Activated CD8-positive, alpha-beta T cell treated with anti-CD3 and anti-CD28 coated beads, Interleukin-2, amount 10 ng/mL, durations not matched to agents 7 days and 5 days (primary cell): Measurements from ENCODE around the gene SPEG. TPM values are rescaled to one million over a fixed set of nuclear protein-coding genes. Genes with fewer than 3 reads are reported as not detected.
A peak's percentile ranks its signal among the peaks of the same experiment; 100 is the strongest.

Source experiments
- ATAC-seq: fragments of 150-1000 bp; cut with Tn5 transposase; one replicate; pipeline ENCODE4 v1.10.0; 2021; ENCODE audit warnings: moderate library complexity
- CTCF ChIA-PET: fragments of 350-600 bp; sonication (Branson Sonifier 250); formaldehyde crosslinking; loops from one replicate; lab custom pipeline; 2021; ENCODE audit warnings: antibody characterized with exemption; lab: Charles Lee
- POLR2A ChIA-PET: fragments of 350-600 bp; sonication (Branson Sonifier 250); formaldehyde crosslinking; loops from one replicate; lab custom pipeline; 2021; ENCODE audit warnings: antibody characterized with exemption; lab: Charles Lee
- DNase-seq: peaks from one replicate; pipeline ENCODE4 v3.0.0-alpha.2; 2020
- H3K27ac Mint-ChIP-seq: one replicate; pipeline ENCODE4 v1.8.0; 2021; ENCODE audit warnings: mild to moderate bottlenecking, mixed read lengths
- H3K27me3 Mint-ChIP-seq: one replicate; pipeline ENCODE4 v1.8.0; 2021; ENCODE audit warnings: low read depth, mixed read lengths
- H3K36me3 Mint-ChIP-seq: one replicate; pipeline ENCODE4 v1.8.0; 2021; ENCODE audit warnings: low read depth, mixed read lengths
- H3K4me1 Mint-ChIP-seq: one replicate; pipeline ENCODE4 v1.8.0; 2021; ENCODE audit warnings: low read depth, mixed read lengths
- H3K4me3 Mint-ChIP-seq: one replicate; pipeline ENCODE4 v1.8.0; 2021; ENCODE audit warnings: mild to moderate bottlenecking, mixed read lengths
- H3K9me3 Mint-ChIP-seq: one replicate; pipeline ENCODE4 v1.8.0; 2022; ENCODE audit warnings: mixed read lengths; ENCODE audit not compliant: insufficient read depth
- total RNA-seq, 2 experiments: library from RNA; stranded (reverse); gene quantifications; one replicate each; pipeline ENCODE4 v1.2.3, GENCODE V29; 2021

The SPEG gene
- total RNA-seq, 2 experiments from 2014 or later: 10.8 to 11.6 TPM

DNA sequence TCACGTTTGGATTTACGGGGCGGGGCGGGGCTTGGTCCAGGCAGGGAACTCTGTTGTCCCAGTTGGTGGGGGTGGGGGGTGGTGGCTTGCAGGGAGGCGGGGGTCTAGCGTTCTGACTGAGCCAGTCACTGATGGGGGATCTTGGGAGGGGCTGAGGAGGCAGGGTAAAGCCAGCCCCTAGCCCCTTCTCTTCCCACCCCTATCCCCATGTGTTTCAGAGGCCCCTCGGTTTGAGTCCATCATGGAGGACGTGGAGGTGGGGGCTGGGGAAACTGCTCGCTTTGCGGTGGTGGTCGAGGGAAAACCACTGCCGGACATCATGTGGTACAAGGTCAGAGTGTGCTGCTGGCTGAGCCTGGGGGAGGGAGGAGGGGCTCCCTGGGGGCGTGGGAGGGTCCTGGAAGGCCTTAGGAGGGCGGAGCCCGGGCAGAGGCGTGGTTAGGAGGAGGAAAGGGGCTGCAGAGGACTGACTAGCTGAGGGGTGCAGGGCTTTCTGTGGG, 42.1 kb downstream of the SPEG start:
- POLR2A ChIA-PET: interaction anchor here (0.8 kb wide), 1 partner anchor 21 kb away, joined by 4 read pairs; no protein-coding TSS in a partner anchor
- peaks cover 2% of the 10 kb centered on the region for H3K27me3 Mint-ChIP-seq
- H3K27ac Mint-ChIP-seq: no peak overlapping the region
- no peak overlapping the region for H3K4me3 Mint-ChIP-seq
- H3K4me1 Mint-ChIP-seq: peaks cover 5% of the 10 kb centered on the region
- DNase-seq (no peak), ATAC-seq (no peak)
- CTCF ChIA-PET: interaction anchor here (0.7 to 5.4 kb wide), 10 partner anchors 9 to 74 kb away, joined by 3 to 42 read pairs (median 7); no protein-coding TSS in a partner anchor
- H3K36me3 Mint-ChIP-seq: no peaks in the 10 kb centered on the region
- H3K9me3 Mint-ChIP-seq: no peaks in the 10 kb centered on the region

DNA sequence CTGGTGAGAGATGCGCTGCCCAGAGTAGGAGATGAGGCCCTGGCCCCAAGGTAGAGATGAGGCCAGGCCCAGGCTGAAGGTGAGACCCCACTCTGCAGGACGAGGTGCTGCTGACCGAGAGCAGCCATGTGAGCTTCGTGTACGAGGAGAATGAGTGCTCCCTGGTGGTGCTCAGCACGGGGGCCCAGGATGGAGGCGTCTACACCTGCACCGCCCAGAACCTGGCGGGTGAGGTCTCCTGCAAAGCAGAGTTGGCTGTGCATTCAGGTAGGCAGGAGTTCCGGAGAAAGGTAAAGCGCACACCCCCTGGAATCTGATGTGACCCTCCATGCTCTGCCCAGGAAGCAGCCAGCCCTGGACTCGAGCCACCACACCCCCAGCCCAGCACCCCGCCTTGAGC, 42.5 kb downstream of the SPEG start:
- H3K27me3 Mint-ChIP-seq: peaks cover 4% of the 10 kb centered on the region
- H3K36me3 Mint-ChIP-seq: no peaks in the 10 kb centered on the region
- DNase-seq: no peak
- ATAC-seq: no peak
- ChIA-PET CTCF (interaction anchor here (1.0 to 5.4 kb wide), 5 partner anchors 10 to 75 kb away, joined by 3 to 42 read pairs (median 9); no protein-coding TSS in a partner anchor), POLR2A (interaction anchor here (0.8 kb wide), 1 partner anchor 21 kb away, joined by 4 read pairs; no protein-coding TSS in a partner anchor)
- no peak overlapping the region for H3K4me3 Mint-ChIP-seq
- no peaks in the 10 kb centered on the region for H3K9me3 Mint-ChIP-seq
- H3K4me1 Mint-ChIP-seq: peaks cover 5% of the 10 kb centered on the region
- no peak overlapping the region for H3K27ac Mint-ChIP-seq

DNA sequence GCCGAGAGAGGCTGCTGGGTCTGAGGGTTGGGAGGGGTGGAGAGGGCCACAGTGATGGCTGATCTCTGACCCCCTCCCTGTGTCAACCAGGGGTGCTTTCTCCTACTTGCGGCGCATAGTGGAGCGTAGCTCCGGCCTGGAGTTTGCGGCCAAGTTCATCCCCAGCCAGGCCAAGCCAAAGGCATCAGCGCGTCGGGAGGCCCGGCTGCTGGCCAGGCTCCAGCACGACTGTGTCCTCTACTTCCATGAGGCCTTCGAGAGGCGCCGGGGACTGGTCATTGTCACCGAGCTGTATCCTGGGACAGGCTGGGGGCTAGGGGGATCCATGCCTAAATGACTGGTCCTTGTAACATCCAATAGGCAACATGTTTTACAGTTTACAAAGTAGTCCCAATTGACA, 43.2 kb downstream of the SPEG start:
- ChIA-PET CTCF (interaction anchor here (1.0 to 5.4 kb wide), 4 partner anchors 10 to 51 kb away, joined by 3 to 42 read pairs (median 10); no protein-coding TSS in a partner anchor), POLR2A (no interaction called here)
- DNase-seq (no peak), ATAC-seq (no peak)
- peaks cover 5% of the 10 kb centered on the region for H3K4me1 Mint-ChIP-seq
- H3K27ac Mint-ChIP-seq: no peak overlapping the region
- H3K27me3 Mint-ChIP-seq: peaks cover 8% of the 10 kb centered on the region
- no peaks in the 10 kb centered on the region for H3K9me3 Mint-ChIP-seq
- no peak overlapping the region for H3K4me3 Mint-ChIP-seq
- no peaks in the 10 kb centered on the region for H3K36me3 Mint-ChIP-seq

DNA sequence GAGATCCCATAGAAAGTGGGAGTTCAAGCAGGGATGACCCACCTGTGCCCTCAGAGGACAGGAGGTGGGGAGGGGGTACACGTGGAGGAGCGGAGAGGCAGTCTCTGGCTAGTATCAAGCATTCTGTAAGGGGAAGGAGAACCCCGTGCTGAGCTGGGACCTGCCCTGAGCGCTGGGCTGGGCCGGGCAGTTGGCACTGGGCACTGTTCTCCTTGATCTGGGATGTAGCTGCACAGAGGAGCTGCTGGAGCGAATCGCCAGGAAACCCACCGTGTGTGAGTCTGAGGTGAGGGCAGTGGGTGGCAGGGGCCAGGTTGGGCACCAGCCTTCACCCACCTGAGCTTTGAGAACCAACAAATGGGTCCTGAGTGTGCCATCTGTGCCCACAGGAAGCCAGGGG, 44.3 kb downstream of the SPEG start:
- Mint-ChIP-seq H3K9me3 (no peaks in the 10 kb centered on the region), H3K4me3 (no peak overlapping the region), H3K27me3 (peaks cover 12% of the 10 kb centered on the region), H3K36me3 (no peaks in the 10 kb centered on the region), H3K27ac (no peak overlapping the region), H3K4me1 (peaks cover 5% of the 10 kb centered on the region)
- ChIA-PET POLR2A (interaction anchor here (0.6 kb wide), 1 partner anchor 1393 kb away, joined by 3 read pairs; no protein-coding TSS in a partner anchor), CTCF (interaction anchor here (0.6 to 5.4 kb wide), 5 partner anchors 16 to 62 kb away, joined by 3 to 42 read pairs (median 3); partner anchors contain the start of gene GMPPA)
- DNase-seq (no peak), ATAC-seq (no peak)

DNA sequence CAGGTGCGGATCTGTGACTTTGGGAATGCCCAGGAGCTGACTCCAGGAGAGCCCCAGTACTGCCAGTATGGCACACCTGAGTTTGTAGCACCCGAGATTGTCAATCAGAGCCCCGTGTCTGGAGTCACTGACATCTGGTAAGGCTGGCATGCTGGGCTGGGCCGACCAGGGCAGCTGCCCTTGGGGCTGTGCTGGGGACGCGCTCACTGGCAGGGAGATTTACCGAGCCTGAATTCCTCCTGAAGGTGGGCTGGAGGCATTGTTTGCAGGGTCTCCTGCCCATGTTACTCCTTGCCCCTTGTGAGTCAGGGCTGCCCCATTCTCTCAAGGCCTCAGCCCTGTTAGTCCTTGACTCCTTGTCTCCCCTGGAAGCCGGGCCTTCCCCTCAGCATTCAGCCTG, 45.4 kb downstream of the SPEG start:
- ChIA-PET POLR2A (no interaction called here), CTCF (interaction anchor here (1.1 kb wide), 1 partner anchor 50 kb away, joined by 3 read pairs; no protein-coding TSS in a partner anchor)
- Mint-ChIP-seq H3K4me1 (peaks cover 7% of the 10 kb centered on the region), H3K27me3 (peaks cover 18% of the 10 kb centered on the region), H3K4me3 (no peak overlapping the region), H3K36me3 (no peaks in the 10 kb centered on the region), H3K27ac (no peak overlapping the region), H3K9me3 (no peaks in the 10 kb centered on the region)
- DNase-seq (no peak), ATAC-seq (no peak)

DNA sequence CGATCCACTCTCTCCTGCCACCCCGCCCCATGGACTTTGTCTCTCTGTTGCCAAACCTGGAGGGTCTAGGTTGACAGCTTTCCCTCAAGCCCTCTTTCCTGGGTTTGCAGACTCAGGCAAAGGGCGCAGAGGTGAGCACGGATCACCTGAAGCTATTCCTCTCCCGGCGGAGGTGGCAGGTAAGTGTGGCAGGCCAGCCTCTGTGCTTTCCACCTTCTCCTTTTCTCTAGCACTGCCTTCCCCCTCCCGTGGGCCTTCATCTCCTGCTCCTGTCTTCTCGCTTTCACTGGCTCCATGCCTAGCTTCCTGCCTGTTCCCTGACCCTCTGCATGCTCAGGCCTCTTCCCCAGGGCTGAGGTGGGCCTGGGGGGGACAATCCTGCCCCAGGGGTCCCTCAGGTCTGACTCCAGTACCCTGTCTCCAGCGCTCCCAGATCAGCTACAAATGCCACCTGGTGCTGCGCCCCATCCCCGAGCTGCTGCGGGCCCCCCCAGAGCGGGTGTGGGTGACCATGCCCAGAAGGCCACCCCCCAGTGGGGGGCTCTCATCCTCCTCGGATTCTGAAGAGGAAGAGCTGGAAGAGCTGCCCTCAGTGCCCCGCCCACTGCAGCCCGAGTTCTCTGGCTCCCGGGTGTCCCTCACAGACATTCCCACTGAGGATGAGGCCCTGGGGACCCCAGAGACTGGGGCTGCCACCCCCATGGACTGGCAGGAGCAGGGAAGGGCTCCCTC, 48.2 kb downstream of the SPEG start:
- H3K9me3 Mint-ChIP-seq: no peaks in the 10 kb centered on the region
- ChIA-PET CTCF (interaction anchor here (0.6 to 3.2 kb wide), 10 partner anchors 9 to 58 kb away, joined by 3 to 22 read pairs (median 4); partner anchors contain the start of gene GMPPA), POLR2A (interaction anchor here (0.7 to 1.0 kb wide), 2 partner anchors 10 to 15 kb away, joined by 3 to 4 read pairs; no protein-coding TSS in a partner anchor)
- peaks cover 41% of the 10 kb centered on the region for H3K27me3 Mint-ChIP-seq
- H3K27ac Mint-ChIP-seq: no peak overlapping the region
- ATAC-seq: no peak
- DNase-seq: no peak
- peaks cover 2% of the 10 kb centered on the region for H3K4me1 Mint-ChIP-seq
- H3K36me3 Mint-ChIP-seq: no peaks in the 10 kb centered on the region
- no peak overlapping the region for H3K4me3 Mint-ChIP-seq

DNA sequence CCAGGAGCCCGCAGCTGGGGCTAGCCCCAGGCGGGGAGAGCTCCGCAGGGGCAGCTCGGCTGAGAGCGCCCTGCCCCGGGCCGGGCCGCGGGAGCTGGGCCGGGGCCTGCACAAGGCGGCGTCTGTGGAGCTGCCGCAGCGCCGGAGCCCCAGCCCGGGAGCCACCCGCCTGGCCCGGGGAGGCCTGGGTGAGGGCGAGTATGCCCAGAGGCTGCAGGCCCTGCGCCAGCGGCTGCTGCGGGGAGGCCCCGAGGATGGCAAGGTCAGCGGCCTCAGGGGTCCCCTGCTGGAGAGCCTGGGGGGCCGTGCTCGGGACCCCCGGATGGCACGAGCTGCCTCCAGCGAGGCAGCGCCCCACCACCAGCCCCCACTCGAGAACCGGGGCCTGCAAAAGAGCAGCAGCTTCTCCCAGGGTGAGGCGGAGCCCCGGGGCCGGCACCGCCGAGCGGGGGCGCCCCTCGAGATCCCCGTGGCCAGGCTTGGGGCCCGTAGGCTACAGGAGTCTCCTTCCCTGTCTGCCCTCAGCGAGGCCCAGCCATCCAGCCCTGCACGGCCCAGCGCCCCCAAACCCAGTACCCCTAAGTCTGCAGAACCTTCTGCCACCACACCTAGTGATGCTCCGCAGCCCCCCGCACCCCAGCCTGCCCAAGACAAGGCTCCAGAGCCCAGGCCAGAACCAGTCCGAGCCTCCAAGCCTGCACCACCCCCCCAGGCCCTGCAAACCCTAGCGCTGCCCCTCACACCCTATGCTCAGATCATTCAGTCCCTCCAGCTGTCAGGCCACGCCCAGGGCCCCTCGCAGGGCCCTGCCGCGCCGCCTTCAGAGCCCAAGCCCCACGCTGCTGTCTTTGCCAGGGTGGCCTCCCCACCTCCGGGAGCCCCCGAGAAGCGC, 49.1 kb downstream of the SPEG start:
- peaks cover 41% of the 10 kb centered on the region for H3K27me3 Mint-ChIP-seq
- no peak overlapping the region for H3K27ac Mint-ChIP-seq
- POLR2A ChIA-PET: interaction anchor here (1.0 kb wide), 1 partner anchor 10 kb away, joined by 3 read pairs; no protein-coding TSS in a partner anchor
- DNase-seq (no peak), ATAC-seq (peak; percentile 22)
- H3K4me3 Mint-ChIP-seq: no peak overlapping the region
- H3K36me3 Mint-ChIP-seq: no peaks in the 10 kb centered on the region
- peaks cover 2% of the 10 kb centered on the region for H3K4me1 Mint-ChIP-seq
- CTCF ChIA-PET: interaction anchor here (0.6 to 3.2 kb wide), 8 partner anchors 8 to 57 kb away, joined by 3 to 22 read pairs (median 4); a partner anchor contains a TSS
- H3K9me3 Mint-ChIP-seq: no peaks in the 10 kb centered on the region

DNA sequence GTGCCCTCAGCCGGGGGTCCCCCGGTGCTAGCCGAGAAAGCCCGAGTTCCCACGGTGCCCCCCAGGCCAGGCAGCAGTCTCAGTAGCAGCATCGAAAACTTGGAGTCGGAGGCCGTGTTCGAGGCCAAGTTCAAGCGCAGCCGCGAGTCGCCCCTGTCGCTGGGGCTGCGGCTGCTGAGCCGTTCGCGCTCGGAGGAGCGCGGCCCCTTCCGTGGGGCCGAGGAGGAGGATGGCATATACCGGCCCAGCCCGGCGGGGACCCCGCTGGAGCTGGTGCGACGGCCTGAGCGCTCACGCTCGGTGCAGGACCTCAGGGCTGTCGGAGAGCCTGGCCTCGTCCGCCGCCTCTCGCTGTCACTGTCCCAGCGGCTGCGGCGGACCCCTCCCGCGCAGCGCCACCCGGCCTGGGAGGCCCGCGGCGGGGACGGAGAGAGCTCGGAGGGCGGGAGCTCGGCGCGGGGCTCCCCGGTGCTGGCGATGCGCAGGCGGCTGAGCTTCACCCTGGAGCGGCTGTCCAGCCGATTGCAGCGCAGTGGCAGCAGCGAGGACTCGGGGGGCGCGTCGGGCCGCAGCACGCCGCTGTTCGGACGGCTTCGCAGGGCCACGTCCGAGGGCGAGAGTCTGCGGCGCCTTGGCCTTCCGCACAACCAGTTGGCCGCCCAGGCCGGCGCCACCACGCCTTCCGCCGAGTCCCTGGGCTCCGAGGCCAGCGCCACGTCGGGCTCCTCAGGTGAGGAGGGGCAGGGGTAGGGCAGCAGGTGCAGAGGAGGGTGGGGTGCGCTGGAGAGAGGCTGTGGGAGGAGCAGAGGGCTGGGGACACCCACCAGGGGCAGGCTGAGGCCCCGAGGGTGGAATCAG, 49.9 kb downstream of the SPEG start:
- Mint-ChIP-seq H3K27me3 (peaks cover 41% of the 10 kb centered on the region), H3K4me1 (peaks cover 2% of the 10 kb centered on the region), H3K27ac (no peak overlapping the region), H3K4me3 (no peak overlapping the region), H3K9me3 (no peaks in the 10 kb centered on the region), H3K36me3 (no peaks in the 10 kb centered on the region)
- ChIA-PET CTCF (interaction anchor here (0.9 to 2.9 kb wide), 4 partner anchors 9 to 56 kb away, joined by 4 to 18 read pairs (median 10); a partner anchor contains a TSS), POLR2A (no interaction called here)
- ATAC-seq (peak; percentile 34), DNase-seq (no peak)

DNA sequence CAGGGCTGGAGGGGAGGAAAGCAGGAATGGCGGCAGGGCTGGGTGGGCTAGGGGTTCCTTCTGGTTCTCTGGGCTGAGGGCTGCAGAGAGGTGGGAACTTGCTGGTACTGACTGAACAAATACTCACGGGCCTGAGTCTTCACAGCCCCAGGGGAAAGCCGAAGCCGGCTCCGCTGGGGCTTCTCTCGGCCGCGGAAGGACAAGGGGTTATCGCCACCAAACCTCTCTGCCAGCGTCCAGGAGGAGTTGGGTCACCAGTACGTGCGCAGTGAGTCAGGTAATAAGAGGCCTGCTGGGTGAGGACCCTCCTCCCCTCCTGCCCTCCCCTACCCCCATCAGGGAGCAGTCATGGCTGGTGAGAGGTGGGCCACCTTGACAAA, 50.5 kb downstream of the SPEG start:
- ChIA-PET POLR2A (no interaction called here), CTCF (interaction anchor here (0.9 to 2.9 kb wide), 4 partner anchors 9 to 56 kb away, joined by 4 to 18 read pairs (median 10); a partner anchor contains a TSS)
- Mint-ChIP-seq H3K27me3 (peaks cover 41% of the 10 kb centered on the region), H3K4me3 (no peak overlapping the region), H3K9me3 (no peaks in the 10 kb centered on the region), H3K4me1 (peaks cover 2% of the 10 kb centered on the region), H3K27ac (no peak overlapping the region), H3K36me3 (no peaks in the 10 kb centered on the region)
- ATAC-seq (no peak), DNase-seq (no peak)

DNA sequence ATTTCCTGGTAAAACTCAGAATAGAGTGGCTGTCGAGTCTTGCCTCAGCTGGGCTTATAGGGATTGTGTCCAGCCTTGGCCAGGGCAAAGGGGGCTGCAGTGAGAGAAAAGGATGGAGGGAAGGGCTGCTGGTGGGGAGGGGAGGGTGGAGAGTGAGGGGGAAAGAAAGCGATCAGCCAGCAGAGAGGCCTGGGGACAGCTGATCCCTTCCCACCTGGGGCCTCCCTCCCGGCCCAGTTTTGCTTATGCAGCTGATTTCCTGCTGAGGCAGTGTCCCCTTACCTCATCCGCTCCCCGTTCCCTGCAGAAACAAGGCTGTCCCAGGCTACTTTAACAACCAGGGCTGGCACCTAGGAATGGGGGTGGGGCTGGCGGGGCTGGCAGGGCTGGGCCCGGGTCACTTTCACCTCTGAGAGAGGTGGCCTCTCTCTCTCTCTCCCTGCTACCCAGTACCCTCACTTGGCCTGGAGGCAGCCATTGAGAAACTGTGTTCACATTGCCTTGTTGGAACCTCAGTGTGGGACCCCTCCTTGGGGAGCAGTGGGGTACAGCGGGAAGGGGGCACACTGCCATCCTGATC, 51.8 kb downstream of the SPEG start:
- ATAC-seq (no peak), DNase-seq (no peak)
- ChIA-PET CTCF (interaction anchor here (0.7 to 2.9 kb wide), 7 partner anchors 9 to 84 kb away, joined by 4 to 18 read pairs (median 9); partner anchors contain the start of gene GMPPA), POLR2A (interaction anchor here (1.3 kb wide), 1 partner anchor 10 kb away, joined by 3 read pairs; no protein-coding TSS in a partner anchor)
- no peak overlapping the region for H3K27ac Mint-ChIP-seq
- no peaks in the 10 kb centered on the region for H3K36me3 Mint-ChIP-seq
- H3K4me1 Mint-ChIP-seq: peaks cover 2% of the 10 kb centered on the region
- no peaks in the 10 kb centered on the region for H3K9me3 Mint-ChIP-seq
- H3K4me3 Mint-ChIP-seq: no peak overlapping the region
- peaks cover 41% of the 10 kb centered on the region for H3K27me3 Mint-ChIP-seq
